Testis (tissue), 3 donors: ENCODE measurements around the gene CSF1R. TPM values are rescaled to one million over a fixed set of nuclear protein-coding genes. Genes with fewer than 3 reads are reported as not detected.
A peak's percentile ranks its signal among the peaks of the same experiment; 100 is the strongest.
"Not testable (repeated sequence)": the region's sequence is repeated elsewhere in the genome, so short reads cannot be mapped to it uniquely, and the experiment has no call there.

ENCODE experiments used
- DNase-seq: peaks from one replicate; pipeline ENCODE4 v3.0.0-alpha.2; 2019
- H3K27ac ChIP-seq, 2 donors: fragments of 200-600 bp; sonication (generic); one replicate each; pipeline ENCODE4 v1.5.1; 2019
- H3K27me3 ChIP-seq: fragments of 200-600 bp; sonication (generic); one replicate; pipeline ENCODE4 v1.5.1; 2019
- H3K36me3 ChIP-seq: fragments of 200-600 bp; sonication (generic); one replicate; pipeline ENCODE4 v1.5.1; 2017; ENCODE audit warnings: low read depth; ENCODE audit errors: missing control alignments
- H3K4me1 ChIP-seq: fragments of 200-600 bp; sonication (generic); one replicate; pipeline ENCODE4 v1.5.1; 2019
- H3K4me3 ChIP-seq, 2 donors: fragments of 200-600 bp; sonication (generic); one replicate each; pipeline ENCODE4 v1.5.1; 2017 to 2019
- H3K9me3 ChIP-seq: fragments of 200-600 bp; sonication (generic); one replicate; pipeline ENCODE4 v1.5.1; 2017
- POLR2A ChIP-seq: fragments of 450-650 bp; IDR thresholded peaks from one replicate; pipeline ENCODE4 v1.6.1; 2017; ENCODE audit warnings: antibody characterized with exemption, mild to moderate bottlenecking, moderate library complexity
- WGBS, 2 donors: methylation state at CpG; one replicate each; pipeline ENCODE4 v1.1.5; 2018; 5-methylcytosine and 5-hydroxymethylcytosine counted together
- intact Hi-C: fragments of 100-400 bp; cut with DNase I; formaldehyde crosslinking; loops from one replicate; pipeline ENCODE4 v1.15.1; 2023; ENCODE audit warnings: low total_unique reads
- polyA plus RNA-seq: library from polyadenylated mRNA; stranded (reverse); fragments of 350-450 nt; fragmentation: Illumina TruSeq; extraction: RNeasy Lipid Tissue Mini Kit (QIAGEN cat#74804); gene quantifications from one replicate; pipeline ENCODE4 v1.2.3, GENCODE V29; 2014; ENCODE audit warnings: low read depth, low replicate concordance; ENCODE audit not compliant: insufficient read depth
- total RNA-seq, 2 donors: library from RNA; depleted of rRNA; stranded (reverse); fragments of >200 nt; gene quantifications; one replicate each; pipeline ENCODE4 v1.2.3, GENCODE V29; 2016
- TF ChIP-seq, protein P1 (sequence below), 3 experiments: fragments of 450-650 bp in 2 of 3; fragments of 200-600 bp in 1 of 3; sonication (generic) in 1 of 3; IDR thresholded peaks; one replicate each; pipeline ENCODE4 v1.5.1; 2016 to 2019; ENCODE audit warnings: antibody characterized with exemption in 3 of 3, mild to moderate bottlenecking in 2 of 3, moderate library complexity in 1 of 3

CSF1R gene
- total and polyA plus RNA-seq, 3 donors from 2014 or later = 4.3 to 25.4 (median 15.7) TPM

DNA sequence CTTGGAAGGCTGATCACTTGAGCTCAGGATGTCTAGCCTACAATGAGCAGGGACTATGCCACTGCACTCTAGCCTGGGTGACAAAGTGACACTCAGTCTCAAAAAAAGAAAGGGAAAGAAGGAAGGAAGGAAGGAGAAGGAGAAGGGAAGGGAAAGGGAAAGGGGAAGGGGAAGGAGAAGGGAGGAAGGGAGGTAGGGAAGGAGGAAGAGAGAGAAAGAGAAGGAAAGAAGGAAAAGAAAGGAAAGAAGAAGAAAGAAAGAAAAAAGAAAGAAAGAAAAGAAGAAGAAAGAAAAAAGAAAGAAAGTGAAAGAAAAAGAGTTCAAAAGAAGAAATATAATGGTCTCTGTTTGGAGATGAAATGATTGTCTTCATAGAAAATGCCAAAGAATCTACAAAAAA is 10.8 kb upstream of the CSF1R start:
- H3K4me3 ChIP-seq = no peak overlapping the region
- TF ChIP-seq POLR2A = no peak
- TF ChIP-seq, protein P1, sequence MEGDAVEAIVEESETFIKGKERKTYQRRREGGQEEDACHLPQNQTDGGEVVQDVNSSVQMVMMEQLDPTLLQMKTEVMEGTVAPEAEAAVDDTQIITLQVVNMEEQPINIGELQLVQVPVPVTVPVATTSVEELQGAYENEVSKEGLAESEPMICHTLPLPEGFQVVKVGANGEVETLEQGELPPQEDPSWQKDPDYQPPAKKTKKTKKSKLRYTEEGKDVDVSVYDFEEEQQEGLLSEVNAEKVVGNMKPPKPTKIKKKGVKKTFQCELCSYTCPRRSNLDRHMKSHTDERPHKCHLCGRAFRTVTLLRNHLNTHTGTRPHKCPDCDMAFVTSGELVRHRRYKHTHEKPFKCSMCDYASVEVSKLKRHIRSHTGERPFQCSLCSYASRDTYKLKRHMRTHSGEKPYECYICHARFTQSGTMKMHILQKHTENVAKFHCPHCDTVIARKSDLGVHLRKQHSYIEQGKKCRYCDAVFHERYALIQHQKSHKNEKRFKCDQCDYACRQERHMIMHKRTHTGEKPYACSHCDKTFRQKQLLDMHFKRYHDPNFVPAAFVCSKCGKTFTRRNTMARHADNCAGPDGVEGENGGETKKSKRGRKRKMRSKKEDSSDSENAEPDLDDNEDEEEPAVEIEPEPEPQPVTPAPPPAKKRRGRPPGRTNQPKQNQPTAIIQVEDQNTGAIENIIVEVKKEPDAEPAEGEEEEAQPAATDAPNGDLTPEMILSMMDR (IDR thresholded peaks at IDR 0.05) = no peak
- intact Hi-C loops = no loop called here
- H3K4me1 ChIP-seq = no peaks in the 10 kb centered on the region
- no peak overlapping the region for H3K27ac ChIP-seq
- no peaks in the 10 kb centered on the region for H3K36me3 ChIP-seq
- DNase-seq = no peak
- no peaks in the 10 kb centered on the region for H3K9me3 ChIP-seq
- no peaks in the 10 kb centered on the region for H3K27me3 ChIP-seq

DNA sequence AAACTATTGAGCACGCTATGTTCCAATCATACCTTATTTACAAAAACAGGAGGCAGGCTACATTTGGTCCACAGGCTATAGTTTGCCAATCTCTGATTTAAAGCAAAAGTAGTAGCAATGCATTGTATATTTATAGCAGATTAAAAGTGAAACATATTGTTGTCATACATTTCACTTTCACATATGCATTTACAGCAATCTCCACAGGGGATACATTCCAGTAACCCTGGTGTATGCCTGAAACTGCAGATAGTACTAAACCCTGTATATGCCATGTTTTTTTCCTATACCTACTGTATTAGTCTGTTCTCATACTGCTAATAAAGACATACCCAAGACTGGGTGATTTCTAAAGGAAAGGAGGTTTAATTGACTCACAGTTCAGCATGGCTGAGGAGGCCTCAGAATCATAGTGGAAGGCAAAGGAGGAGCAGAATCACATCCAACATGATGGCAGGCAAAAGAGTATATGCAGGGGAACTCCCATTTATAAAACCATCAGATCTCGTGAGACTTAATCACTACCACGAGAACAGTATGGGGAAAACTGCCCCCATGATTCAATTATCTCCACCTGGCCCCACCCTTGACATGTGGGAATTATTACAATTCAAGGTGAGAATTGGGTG is 5.9 kb upstream of the CSF1R start:
- intact Hi-C loops = no loop called here
- Histone ChIP-seq H3K4me3 (no peak overlapping the region), H3K36me3 (no peaks in the 10 kb centered on the region), H3K9me3 (no peaks in the 10 kb centered on the region), H3K4me1 (no peaks in the 10 kb centered on the region), H3K27me3 (no peaks in the 10 kb centered on the region), H3K27ac (no peak overlapping the region)
- no peak for TF ChIP-seq POLR2A
- TF ChIP-seq, protein P1 (IDR thresholded peaks at IDR 0.05) = no peak
- DNase-seq = no peak
- WGBS, 2 donors = 87 to 90% methylated on average over 3 of the region's 3 CpGs

DNA sequence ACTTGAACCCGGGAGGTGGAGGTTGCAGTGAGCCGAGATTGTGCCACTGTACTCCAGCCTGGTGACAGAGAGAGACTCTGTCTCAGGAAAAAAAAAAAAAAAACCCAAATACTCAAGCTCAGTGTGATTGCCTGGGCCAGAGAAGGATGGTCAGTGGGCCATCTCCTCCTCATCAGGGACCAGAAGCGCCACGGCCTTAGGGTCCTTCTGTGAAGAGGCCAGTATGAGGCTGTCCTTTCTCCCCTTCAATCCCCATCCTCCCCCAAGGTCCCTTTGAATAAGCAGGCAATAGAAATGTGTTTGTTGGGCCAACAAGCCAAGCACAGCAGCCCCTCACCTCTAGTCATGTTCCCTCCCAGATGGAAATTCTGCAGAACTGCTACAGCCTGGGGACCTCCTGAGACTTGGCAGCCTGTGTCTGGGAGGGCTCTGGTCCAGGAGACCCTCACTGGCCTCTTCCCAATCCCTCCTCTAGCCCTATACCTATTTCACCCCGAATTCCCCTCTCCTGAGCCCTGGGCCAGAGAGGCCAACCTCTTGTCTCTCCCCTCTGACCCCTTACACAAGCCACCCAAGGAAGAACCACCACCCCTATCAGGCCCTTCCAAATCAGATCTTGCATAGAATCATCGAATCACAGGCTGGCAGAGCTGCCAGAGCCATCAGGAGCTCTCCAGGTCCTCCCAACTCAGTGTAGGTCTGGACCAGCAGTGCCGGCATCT is 1.0 kb downstream of the CSF1R start:
- no peaks in the 10 kb centered on the region for H3K9me3 ChIP-seq
- 85 to 87% methylated on average over 6 to 7 of the region's 7 CpGs for WGBS, 2 donors
- H3K4me1 ChIP-seq = peaks cover 5% of the 10 kb centered on the region
- H3K27me3 ChIP-seq = no peaks in the 10 kb centered on the region
- H3K4me3 ChIP-seq = peak overlapping the region in 1 of 2 donors; percentile 0
- intact Hi-C loops = no loop called here
- no peak overlapping the region for H3K27ac ChIP-seq
- DNase-seq = peak; percentile 1
- TF ChIP-seq POLR2A = no peak
- TF ChIP-seq, protein P1 (IDR thresholded peaks at IDR 0.05) = no peak
- no peaks in the 10 kb centered on the region for H3K36me3 ChIP-seq

DNA sequence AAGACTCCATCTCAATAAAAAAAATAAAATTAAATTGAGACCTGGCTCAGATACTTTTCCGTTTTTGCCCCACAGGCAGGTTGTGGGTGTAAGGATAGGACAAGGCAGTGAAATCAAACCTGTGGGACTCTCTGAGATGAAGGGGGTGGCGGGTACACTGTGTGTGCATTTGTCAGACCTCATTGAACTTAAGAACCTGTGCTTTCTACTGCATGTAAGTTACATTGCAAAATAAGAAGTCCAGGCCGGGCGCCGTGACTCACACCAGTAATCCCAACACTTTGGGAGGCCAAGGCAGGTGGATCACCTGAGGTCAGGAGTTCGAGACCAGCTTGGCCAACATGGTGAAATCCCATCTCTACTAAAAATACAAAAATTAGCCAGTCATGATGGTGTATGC is 1.6 kb downstream of the CSF1R start:
- H3K9me3 ChIP-seq, intact Hi-C loops, H3K27me3 ChIP-seq, H3K36me3 ChIP-seq, H3K27ac ChIP-seq, H3K4me3 ChIP-seq, H3K4me1 ChIP-seq: not testable (repeated sequence)
- DNase-seq = peak; percentile 7
- WGBS, 2 donors = 79 to 94% methylated on average over 2 to 6 of the region's 6 CpGs

DNA sequence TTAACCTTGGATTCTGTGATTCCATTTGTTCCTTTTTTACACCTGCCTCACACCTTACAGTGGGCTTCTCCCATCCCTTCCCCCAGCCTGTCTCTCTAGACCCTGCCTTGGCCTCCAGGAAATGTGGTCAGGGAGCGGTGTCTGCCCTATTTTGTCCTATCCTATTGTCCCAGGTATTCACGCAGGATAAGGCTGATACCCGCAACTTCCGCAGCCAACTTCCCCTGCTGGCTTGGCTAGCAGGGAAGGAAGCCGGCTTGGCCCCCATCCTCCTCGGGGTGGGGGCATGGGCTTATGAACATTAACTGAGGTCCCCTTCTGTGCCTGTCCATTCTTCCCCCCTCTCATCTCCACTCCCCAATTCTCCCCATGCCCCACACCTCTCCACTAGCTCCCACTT is 3.5 kb downstream of the CSF1R start:
- DNase-seq = peak; percentile 11

More for the DNA sequence above, 3.5 kb downstream of the CSF1R start:
- intact Hi-C loops = no loop called here
- 64 to 94% methylated on average over 6 of the region's 6 CpGs for WGBS, 2 donors
- no peaks in the 10 kb centered on the region for H3K36me3 ChIP-seq
- no peak overlapping the region for H3K27ac ChIP-seq
- H3K27me3 ChIP-seq = no peaks in the 10 kb centered on the region
- H3K4me1 ChIP-seq = peaks cover 5% of the 10 kb centered on the region
- TF ChIP-seq, protein P1 (IDR thresholded peaks at IDR 0.05) = no peak
- no peak for TF ChIP-seq POLR2A
- H3K4me3 ChIP-seq = no peak overlapping the region
- H3K9me3 ChIP-seq = no peaks in the 10 kb centered on the region
